NOMO-1 treated with dmso at 0.1 percent for 144 hours (cell line): ENCODE results near the gene PREP.

Experiments
- DNase-seq: peaks from one replicate; lab custom pipeline; 2025; ENCODE audit not compliant: unreplicated experiment; lab: John Stamatoyannopoulos, UW

The PREP gene

DNA sequence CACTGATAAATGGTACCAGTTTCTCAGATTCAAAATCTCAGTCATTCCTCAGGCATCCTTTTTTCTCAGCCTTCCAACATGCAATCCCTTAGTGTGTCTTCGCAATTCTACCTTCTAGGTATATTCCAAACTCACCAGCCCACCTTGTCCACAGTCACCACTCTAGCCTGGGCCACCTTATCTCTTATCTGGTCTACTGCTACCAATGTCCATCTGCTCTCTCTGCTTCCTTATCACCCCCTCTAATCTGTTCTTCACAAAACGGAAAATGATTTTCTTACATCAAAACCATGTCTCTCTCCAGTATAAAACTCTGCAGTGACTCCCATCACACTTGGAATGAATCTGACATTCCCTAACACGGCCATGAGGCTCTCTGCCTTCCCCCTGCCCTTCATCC lies 91.9 kb downstream of the PREP start:
- DNase-seq: no peak

DNA sequence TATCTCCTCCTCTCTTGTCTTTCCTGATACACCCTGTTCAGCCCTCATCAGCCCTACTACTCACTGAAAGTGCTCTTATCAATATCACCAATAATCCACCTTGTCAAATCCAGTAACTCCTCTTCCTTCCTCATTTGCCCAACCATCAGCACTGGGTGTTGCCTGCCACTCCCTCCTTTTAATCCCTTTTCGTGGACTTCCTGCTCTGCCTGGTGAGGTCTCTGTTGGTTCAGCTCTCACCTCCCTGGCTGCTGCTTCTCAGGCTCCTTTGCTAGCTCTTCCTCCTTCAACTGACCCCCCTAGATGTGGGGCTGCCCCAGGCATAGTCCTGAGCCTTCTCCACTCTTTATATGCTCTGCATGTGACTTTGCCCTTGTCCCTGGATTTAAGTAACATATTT lies 92.5 kb downstream of the PREP start:
- no peak for DNase-seq

DNA sequence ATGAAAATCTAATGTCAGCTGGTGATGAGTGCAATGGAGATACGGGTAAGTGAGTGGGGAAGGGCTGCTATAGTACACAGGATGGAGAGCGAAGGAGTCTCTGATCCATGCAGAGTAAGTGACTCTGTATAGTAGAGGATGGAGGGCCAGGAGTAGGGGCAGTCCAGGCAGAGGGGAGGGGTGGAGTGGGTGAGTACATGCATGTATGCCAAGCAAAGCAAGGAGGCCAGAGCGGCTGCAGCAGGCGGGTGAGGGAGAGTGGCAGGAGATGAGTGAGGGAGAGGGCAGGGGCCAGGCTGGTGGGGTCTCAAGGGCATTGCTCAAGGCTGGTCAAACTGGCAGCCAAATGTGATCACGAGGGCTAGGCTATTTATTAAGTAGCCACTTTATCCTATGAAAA lies 94.0 kb downstream of the PREP start:
- no peak for DNase-seq

DNA sequence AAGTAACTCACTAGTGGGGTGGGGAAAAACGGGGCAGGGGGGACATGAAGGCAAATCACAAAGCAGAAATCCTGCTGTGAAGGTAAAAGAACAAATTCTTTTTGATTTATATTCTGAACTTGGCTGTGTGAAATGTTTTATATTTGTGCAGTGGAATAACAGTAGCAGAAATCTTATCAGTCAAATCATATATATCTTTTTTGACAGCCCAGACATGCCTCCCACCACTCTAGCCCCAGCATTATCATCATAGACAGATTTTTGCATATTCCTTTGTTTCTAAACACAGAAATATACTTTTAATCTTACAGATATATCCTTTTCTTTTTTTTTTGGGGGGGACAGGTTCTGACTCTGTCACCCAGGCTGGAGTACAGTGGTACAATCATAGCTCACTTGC lies 97.4 kb downstream of the PREP start:
- no peak for DNase-seq

DNA sequence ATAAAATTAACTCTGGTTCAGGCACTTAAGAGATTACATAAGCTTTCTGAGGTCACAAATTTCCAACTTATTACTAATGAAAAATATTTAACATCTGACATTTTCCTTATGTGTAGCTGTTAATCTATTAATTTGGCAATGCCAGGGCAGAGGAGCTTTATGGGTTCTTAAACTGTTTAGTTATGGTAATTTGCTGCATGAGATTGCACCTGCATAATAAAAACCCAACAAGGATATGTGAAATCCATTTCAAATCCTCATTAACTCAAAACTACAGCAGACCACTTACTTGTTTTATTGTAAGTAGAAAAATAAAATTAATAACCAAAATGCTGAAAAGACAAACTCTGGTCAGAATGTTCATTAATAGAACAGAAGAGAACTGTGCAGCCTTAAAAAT lies 98.1 kb downstream of the PREP start:
- DNase-seq: no peak

DNA sequence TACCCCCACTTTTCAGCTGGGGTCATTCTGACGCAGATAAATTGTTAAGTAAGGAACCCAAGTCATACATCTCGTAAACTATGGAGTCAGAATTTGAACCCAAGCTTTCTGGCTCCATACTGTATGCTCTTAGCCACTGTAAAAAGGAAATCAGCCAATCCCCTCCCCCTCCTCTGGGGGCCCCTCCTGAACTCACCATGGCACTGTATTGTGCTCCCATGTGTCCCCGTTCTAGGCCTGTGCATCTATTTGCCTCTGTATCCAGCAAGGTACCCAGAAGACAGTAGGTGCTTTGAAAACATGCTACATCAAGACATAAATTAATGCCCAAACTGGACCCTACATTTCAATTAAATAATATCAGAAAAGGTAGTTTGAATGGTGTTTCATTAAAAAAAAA lies 98.5 kb downstream of the PREP start:
- no peak for DNase-seq

DNA sequence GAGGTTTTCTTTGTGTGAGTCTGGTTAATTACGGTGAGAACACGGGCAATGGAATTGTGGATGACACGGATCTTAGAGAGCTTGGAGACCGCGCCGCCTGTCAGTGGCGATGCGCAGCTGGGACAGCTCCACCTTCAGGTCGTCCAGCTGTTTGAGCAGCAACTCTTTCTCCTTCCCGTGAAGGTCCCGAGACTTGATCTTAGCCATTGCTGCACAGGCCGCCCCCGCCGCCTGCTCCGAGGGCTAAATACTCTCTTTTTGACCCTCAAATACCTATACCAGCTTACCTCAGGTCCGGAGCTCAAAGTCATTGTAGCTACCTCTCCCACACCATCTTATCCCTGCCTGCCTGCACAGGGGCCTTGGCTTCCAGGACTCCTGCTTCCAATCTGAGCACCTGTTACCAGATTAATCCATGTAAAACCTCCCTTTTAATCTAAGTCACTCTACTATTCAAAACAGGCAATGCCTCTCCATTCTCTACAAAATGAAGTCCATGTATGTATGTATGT lies 100.2 kb downstream of the PREP start:
- no peak for DNase-seq

DNA sequence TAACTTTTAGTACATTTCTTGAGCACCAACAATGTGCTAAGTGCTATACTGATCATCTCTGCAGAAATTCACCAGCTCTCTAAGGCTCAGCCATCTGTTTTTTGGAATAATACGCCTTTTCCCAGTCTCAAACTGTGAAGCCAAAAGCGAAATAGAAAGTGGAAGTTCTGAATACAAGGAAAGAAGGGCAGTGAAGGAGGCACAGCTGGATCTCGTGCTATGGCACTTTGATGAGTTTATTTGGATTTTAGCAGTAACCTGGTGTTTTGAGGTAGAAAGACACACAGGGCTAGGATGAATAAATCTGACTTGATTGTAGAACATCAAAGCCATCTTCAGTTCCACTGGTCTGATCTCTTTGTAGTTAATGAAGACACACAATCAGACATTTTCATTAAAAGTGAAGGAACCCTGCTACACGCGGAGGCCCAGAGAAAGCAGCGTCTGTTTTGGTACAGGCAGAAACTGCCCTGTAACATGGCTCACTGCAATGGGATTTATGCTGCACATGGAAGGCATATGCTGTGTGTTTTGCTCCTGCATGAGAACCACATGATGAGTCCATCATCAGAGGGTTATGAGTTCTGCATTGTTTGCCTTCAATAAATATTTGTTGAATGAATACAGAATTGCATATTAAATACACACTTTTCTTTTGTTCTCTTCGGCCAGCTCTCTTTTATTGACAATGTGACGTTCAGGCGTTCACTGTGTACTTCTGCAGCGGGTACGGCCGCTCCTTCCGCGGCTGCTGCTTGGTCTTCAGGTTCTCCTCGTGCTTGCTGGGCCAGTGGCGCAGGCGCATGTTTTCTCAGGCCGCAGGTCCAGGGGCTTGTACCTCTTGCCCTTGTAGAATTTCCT lies 100.9 kb downstream of the PREP start:
- no peak for DNase-seq

DNA sequence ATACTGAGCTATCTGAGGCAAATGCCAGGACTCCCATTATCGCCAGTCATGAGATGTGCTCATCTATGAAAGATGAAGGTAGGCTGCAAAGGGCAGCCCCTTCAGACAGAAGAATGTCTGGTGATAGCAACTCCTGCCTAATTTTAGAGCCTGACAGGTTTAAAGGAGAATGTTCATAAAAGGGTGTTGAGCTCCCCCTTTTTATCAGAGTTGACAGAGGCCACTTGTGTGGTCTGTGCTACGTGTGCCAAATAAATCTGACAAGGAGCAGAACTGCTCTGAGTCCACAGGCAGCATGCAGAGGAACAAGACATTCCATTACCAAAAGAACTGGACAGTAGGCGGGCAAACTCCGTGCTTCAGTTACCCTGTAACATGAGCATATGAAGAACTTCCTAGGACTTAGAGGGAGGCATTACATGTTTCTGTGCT lies 101.8 kb downstream of the PREP start:
- DNase-seq: no peak

DNA sequence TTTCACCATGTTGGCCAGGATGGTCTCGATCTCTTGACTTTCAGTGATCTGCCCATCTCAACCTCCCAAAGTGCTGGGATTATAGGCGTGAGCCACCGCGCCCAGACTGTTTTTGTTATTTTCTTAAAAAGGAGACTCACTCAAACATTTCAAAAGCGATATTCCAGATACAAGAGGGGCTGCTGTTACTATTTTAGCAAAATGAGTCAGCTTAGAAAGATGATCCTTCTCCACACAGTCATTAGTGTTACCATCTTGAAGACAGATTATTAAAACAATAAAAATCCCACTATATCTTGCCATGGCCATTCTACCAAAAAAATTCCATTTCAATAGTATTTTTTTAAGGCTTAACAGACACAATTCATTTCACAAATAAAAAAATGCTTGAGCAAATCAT lies 102.8 kb downstream of the PREP start:
- no peak for DNase-seq

DNA sequence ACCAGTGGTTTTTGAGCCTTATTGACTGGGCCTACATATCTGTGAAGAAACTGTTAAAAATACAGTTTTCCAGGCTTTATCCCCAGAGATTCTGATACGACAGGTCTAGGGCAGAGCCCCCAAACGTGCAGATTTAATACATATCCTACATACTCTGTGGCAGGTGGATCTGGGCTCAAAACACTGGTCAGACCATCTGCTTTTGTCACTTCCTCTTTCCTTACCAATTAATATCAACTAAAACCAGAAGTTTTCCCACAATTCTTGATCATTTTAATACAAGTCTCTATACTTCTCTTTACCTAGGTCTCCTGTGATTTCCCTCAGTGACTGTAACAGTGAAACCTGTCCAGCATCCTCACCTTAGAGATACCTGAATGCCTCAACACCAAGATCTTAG lies 108.8 kb downstream of the PREP start:
- DNase-seq: no peak

DNA sequence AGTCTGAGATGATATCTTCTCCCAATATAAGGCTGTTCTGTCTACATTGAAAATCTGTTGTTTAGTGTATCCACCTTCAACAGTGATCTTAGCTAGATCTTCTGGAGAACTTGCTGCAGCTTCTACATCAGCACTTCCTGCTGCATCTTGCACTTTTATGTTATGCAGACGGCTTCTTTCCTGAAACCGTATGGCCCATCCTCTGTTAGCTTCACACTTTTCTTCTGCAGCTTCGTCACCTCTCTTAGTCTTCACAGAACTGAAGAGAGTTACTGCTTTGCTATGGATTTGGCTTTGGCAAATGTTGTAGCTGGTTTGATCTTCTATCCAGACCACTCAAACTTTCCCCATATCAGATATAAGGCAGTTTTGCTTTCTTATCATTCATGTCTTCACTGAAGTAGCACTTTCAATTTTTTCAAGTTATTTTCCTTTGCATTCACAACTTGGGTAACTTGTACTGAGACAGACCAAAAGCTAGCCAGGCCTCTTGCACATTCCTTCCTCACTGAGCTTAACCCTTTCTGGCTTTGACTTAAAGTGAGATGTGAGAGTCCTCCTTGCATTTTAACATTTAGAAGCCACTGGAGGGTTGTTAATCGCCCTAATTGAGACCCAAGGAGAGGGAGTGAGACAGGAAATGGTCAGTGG lies 110.1 kb downstream of the PREP start:
- DNase-seq: no peak

DNA sequence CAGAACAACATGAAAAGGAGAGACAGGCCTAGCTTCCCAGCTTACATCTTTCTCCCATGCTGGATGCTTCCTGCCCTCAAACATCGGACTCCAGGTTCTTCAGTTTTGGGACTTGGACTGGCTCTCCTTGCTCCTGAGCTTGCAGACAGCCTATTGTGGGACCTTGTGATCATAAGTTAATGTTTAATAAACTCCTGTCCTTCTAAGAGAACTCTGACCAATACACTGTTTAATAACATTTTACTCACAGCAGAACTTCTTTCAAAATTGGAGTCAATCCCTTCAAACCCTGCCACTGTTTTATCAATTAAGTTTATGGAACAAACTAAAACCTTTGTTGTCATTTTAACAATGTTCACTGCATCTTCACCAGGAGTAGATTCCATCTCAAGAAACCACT lies 111.4 kb downstream of the PREP start:
- DNase-seq: no peak

DNA sequence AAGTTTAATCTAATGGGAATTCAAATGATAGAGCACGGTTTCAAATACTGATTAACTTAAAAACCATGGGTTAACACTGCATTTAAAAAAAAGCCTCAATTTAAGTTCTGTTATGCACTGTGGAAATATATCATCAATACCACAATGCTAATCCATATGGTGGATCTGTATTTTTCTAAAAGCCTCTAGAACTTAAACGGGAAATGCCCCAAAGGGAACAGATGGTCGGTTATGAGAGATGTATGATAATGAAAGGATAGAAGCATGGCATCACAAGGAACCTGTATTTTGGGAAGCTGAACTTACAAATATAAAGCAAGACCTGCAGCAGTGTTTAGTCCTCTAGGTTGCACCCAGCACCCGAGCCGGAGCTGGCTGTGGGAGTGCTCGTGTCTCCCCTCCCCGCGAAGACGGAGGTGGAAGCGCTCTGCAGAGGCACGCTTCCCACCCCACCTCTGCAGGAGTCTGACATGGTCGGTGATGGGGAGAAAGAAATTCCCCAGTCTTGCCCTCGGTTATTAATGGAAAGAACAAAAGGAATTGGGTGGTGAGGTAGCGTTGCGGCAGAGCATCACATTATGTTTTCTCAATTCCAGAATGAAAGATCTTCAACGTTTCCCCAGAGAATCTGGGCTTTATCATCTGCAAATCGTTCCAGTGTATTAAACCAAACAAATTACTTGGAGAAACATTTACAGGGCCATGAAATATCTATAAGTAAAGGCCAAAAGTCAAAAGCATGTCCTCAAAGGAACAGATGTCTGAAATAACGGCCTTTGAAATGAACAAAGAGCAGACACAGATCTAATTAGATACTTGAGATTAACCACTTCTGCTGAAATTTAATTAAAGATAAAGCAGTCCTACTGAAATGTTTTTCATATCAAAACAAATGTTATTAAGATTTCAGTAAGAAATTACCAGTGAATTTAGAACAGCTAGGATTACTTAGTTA lies 120.0 kb downstream of the PREP start:
- DNase-seq: no peak

DNA sequence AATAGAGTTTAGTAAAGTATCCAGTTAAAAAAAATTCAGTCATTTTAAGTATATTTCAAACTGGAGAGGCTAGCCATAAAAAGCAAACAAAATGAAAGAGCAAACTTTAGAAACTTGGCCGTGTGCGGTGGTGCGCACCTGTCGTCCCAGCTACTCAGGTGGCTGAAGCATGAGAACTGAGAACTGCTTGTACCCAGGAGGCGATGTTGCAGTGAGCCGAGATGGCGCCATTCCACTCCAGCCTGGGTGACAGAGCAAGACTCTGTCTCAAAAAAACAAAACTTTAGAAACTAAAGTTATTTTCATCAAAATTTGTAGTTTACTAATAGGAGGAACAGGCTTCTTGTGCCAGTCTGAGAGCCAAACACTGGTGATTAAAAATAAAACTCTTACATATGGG lies 122.8 kb downstream of the PREP start:
- DNase-seq: no peak

DNA sequence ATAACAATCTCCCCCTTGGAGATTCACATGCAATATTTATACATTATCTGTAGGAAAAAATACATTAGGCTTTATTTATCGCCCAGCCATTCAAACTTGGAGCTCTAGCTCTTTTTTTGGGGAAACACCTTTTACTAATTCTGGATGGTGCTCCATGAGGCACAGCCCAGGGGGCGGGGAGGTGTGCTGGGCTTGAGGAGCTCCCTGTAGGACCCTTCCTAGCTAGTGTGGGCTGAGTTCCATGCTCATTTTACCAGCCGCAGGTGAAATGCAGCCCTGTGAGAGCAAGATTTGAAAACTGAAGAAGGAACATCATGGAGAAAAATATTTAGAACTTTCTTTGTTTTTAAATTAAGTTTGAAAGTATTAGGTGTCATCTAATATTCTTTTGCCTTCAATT lies 123.4 kb downstream of the PREP start:
- DNase-seq: no peak

DNA sequence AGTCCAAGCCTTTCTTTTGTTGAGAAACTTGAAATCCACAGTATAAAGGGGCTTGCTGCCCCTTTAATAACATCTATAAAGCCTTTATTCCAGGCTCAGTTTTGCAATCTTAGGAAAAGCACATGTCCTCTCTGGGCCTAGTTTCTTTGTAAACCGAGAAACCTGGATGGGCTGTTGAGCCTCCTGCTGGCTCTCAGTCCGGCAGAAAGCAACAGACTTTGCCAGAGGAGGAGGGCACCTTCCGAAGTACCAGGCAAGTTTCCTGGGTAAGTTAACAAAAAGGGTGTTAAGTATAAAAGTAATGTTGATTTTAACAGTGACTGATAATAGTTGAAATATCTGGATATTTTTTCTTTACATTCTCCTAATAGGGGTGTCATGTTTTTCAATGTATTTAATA lies 124.1 kb downstream of the PREP start:
- no peak for DNase-seq

DNA sequence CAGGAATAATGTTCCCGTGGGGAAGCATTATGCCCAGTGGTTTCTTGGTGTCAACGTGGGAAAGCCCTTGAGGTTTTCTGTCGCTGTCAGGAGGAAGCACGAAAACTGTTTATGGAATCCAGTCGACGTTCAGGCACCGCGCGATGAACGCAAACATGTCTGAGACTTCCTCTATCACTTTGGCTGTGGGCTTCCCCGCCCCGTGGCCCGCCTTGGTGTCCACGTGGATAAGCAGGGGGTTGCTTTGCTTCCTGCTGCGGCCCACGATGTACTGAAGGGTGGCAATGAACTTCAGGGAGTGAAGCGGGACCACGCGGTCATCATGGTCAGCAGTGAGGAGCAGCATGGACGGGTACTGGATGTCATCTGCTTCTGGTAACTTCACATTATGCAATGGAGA lies 124.8 kb downstream of the PREP start:
- no peak for DNase-seq

DNA sequence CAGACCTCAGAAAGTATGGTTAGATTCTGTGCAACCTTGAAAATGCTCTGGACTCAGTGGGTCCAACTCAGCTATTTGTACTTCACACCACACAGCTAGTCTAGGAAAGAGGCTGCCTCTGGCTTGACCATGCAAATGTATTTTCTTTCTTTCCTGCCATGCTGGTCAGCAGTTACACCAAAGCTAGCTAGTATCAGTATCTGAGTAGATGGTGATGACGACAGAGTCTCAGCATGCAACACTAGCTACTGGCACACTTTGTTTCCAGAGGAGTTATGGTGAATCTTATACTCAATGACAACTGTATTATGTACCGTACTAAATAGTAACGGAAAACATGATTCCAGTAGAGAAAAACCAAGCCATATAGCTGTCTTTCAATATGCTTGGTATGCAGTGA lies 126.5 kb downstream of the PREP start:
- DNase-seq: no peak

DNA sequence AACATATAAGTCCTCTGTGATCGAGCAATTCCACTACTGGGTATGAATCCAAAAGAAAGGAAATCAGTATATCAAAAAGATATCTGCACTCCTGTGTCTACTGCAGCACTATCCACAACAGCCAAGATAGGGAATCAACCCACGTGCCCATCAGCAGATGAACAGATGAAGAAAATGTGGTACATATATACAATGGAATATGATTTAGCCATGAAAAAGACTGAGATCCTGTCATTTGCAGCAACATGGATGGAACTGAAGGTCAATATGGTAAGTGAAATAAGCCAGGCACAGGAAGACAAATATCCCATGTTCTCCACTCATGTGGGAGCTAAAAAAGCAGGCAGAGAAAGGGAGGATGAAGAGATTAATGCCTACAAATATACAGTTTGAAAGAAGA lies 127.3 kb downstream of the PREP start:
- no peak for DNase-seq

DNA sequence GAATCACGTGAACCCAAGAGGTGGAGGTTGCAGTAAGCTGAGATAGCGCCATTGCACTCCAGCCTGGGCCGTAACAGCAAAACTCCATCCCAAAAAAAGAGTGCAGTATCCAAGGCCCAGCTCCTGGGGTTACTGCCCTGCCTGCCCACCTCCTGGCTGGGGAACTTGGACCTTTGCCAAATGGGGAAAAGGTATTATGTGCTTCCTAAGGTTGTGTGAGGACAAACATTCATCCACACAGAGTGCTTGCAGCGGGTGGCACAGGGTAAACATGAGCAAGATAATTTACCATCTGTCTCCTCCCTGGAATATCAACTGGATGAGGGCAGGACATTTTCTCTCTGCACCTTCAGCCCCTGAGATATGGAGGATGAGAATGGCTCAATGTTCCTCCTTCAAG lies 128.2 kb downstream of the PREP start:
- DNase-seq: no peak
